GM18858 (cell line): ENCODE results near the gene GLB1L2.

Source experiments
- ATAC-seq: cut with Tn5 transposase; IDR thresholded peaks from one replicate; pipeline ENCODE4 v1.9.1; 2021; ENCODE audit not compliant: unreplicated experiment

GLB1L2 gene

DNA sequence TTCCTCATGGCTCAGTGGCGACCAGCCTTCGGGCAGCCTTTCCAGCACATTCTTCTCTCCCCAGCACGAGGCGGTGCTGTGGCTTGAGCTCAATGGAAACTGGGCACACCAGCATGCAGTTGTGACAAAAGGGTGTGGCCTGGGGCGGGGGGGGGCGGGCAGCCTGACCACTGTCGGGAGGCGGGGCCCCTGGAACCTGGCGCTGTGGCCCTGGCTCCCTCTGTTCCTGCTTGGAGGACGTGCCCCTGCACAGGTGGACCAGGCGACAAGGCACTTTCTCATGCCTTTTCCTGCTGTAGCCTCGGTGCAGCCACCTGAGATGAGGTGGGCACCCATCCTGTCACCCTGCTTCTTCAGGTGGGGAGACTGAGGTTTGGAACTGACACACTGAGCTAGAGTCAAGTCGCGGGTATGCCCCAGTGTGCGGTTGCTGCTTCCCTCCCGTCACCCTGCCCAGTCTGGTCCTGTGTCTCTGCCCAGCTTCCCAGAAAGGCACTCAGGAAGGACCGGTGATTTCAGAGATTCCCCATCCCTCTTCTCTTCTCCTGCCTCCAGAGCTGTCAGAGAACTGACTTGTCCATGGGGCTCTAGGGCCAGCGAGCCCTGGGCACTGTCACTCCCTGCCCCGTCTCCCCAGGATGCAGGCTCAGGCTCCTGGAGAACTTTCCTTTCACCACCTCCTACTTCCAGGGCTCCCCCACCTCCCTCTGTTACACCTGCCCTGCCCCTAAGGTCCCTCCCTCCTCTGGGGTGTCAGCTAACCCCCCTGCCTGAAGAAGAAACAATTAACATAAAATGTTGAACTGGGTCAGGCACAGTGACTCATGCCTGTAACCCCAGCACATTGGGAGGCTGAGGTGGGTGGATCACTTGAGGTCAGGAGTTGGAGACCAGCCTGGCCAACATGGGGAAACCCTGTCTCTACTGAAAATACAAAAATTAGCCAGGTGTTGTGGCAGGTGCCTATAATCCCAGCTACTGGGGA, 70.3 kb downstream of the GLB1L2 start:
- no peak for ATAC-seq

DNA sequence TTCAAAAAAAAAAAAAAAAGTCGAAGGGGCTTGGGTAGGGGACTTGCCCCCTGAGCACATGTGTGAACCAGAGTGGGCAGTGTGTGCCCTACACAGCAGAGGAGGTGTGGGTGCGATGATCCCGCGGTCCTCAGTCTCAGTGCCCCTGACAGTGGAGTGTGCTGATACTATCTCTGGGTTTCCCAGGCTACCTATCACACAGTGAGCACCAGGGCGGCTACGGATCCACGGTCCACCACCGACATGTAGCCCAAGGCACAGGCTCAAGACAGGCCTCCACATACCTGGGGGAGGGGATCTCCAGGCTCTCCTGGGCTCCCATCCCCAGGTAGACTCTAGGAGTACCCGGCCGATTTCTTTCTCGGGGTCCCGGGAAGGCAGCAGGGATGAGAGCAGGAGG, 71.1 kb downstream of the GLB1L2 start:
- no peak for ATAC-seq

DNA sequence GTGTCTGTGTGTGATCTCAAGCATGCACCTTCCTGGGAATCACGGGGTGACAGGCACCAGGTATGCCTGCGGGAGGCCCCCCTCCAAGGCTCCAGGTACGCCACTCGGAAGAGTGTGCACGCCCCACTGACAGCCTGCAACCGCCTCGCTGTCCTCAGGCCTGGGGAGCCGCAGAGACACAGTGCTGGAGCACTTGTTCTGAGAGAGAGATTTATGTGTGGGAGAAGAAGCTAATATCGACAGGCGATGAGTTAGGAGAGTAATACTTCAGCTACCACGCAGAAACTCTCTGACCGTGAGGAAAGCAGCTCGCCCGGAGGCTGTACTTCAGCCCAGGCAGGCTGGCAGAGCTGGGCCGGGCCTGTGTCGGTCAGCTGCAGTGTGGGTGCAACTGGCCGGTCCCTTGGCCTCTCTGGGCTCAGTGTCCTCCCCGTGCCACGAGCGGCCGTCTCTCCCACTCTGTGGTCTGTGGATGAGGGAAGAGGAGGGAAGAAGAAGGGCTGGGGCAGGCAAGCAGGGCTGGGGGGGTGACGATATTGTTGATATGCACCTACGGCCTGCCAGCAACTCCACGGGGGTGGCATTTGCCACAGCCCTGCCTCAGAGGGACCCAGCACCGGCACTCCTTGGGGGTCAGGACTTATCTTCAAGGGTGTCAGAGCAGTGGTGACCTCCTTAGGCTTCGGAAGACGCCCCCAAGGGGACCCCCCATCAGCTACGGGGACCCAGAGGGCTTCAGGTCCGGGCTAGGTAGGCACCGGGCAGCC, 73.0 kb downstream of the GLB1L2 start:
- no peak for ATAC-seq

DNA sequence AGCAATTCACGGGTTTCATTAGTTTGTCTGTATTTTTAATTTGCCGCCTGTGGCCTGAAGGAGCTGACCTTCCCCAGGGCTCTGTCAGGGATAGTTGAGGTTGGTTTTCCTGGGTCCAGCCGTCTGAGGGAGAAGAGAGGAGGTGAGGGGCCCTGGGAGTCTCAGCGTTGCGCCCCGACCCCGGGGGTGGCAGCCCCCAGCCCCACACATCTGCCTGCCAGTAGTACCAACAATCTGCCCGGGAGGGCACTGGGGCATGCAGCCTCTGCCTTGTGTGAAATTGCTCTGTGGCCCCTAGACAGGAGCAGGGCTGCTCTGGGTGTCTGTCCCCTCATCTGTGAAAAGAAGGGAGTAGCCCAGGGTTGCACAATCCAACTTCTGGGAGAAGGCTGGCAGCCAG, 73.6 kb downstream of the GLB1L2 start:
- ATAC-seq, result no peak

DNA sequence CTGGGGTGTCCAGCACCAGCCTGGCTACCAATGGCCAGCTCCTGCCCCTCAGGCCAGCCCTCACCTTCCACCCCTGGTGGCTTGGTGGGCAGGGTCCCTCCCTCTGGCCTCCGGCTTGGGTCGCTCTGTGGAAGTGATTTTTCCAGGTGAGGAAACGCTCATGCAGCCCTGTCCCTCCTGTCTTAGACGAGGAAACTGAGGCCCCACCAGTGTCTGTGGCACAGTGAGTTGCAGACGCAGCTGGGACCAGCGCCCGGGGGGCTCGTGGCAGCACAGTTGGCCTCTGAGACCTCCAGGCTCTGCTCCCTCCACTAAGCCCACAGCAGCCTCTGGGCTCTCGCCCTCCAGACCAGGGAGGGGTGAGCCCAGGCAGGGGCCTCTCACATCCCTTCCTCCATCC, 74.1 kb downstream of the GLB1L2 start:
- ATAC-seq, result no peak

DNA sequence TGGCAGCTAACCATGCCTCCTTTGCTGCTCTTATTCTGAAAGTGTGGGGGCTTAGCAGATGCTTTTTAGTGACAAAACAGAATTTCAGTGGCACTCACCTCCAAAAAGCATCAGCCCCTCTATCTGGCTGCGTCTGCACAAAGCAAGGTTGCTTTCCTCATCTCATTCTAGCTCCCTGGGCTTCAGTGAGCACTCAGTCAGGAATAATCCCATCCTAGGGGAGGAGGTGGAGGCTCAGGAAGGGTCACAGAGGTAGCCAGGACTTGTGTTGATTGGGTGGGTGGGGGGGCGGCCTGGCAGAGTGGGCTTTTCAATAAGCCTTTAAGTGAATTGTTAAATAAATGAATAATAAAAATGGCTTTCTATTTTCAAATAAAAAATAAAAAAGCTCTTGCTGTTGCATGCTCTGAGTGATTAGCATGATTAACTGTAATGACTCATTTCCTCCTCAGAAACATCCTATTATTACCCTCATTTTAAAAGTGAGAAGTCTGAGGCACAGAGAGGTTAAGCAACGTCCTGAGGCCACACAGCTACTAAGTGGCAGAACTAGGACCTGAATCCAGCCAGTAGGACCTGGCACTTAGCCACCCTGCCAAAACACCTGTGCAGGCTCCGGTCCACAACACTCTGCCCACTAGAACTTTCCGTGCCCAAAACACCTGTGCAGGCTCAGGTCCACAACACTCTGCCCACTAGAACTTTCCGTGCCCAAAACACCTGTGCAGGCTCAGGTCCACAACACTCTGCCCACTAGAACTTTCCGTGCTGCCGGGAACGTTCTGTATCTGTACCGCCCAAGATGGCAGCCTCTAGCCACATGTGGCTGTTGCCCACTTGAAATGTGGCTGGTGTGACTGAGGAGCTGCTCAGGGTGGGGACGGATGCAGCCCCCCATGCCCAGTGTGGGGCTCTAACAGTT, 74.7 kb downstream of the GLB1L2 start:
- ATAC-seq, result no peak

DNA sequence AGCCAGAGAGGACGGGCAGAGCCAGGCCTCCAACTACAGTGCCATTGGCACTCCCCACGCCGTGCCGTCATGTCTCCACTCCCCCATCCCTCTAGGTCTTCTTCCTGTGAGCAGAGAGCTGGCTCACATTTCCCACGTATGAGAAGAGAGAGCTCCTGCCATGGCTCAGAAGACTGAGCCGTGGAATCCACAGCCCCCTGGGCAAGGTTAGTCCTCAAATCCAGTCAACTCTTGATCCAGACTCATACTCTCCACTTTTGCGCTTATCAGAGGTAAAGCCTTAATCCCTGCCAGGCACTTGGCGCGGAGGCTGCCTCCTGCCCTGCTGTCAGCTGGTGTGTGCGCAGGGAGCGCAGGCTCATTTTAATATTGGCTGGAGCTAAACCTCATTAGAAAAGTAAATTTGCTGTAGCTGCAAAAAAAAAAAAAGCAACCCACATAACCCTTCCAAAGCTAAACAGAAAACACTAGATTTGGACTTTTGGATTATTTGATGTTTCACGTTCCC, 75.6 kb downstream of the GLB1L2 start:
- no peak for ATAC-seq

DNA sequence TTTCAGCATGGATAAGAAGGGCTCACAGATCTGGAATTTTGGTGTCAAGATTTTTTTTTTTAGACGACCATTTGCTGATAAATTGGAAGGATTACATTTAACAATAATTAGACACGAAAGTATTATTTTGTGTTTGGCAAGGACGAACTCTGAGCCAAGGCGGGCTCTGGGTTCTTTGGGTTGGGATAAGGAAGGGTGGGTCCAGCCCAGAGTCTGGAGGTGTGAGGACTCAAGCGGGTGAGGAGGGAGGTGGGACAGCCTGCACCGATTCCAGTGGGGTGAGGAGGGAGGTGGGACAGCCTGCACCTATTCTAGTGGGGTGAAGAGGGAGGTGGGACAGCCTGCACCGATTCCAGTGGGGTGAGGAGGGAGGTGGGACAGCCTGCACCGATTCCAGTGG, 76.1 kb downstream of the GLB1L2 start:
- no peak for ATAC-seq

DNA sequence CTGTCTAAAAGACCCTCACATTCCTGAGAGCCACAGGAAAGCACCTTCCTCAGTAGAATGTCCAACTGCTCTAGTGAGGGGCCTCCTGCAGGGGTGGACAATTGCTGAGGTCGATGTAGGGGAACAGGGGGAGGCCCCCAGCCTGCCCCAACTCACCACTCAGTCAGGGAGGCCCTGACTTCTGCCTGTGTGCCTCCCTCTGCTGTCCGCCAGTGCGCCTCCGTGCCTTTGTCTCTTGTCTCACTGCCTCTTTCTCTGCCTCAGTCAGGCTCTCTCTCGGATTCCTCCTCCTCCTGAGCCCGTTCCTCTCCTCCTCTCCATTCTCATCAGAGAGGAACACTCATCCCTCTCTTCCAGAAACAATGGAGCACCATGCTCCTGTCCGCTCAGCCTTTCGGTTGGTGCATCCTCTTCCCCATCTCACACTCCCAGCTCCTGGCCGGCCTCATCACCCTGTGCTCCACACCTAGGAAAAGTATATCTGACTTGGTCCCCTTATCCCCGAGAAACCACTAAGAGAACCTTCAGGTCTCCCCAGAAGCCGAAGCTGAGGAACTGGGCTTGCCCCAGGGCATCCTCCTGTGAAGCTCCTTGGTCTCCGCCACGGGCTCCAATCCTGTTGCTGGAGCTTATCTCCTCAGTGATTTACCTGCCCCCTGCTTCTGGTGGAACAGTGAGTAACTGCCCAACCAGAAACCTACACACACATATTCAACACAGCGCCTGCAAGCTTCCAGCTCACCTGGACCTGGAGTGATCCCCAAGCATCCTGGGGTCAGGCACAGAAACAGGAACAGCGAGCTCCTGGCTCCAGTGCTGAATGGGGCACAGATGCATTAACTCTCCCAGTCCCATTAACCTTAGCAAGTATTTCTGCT, 78.0 kb downstream of the GLB1L2 start:
- no peak for ATAC-seq

DNA sequence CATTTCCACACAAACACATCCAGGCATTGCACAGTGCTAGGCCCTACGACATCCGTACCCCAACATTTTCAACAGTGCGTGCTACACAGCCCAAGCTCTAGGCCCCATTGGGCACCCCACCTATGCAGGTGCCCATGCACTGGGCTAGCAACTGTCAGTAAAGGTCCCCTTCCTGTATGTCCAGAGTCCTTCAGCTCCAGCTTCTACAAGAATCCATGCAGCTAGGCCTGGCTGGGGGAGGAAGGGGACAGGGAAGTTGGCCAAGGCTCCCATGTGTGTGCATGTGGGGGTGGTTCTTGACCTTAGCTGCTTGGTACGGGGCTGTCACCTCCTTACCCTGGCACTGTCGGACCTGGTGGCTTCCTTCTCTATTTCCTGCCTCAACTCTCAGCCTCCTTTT, 79.0 kb downstream of the GLB1L2 start:
- ATAC-seq, result no peak

DNA sequence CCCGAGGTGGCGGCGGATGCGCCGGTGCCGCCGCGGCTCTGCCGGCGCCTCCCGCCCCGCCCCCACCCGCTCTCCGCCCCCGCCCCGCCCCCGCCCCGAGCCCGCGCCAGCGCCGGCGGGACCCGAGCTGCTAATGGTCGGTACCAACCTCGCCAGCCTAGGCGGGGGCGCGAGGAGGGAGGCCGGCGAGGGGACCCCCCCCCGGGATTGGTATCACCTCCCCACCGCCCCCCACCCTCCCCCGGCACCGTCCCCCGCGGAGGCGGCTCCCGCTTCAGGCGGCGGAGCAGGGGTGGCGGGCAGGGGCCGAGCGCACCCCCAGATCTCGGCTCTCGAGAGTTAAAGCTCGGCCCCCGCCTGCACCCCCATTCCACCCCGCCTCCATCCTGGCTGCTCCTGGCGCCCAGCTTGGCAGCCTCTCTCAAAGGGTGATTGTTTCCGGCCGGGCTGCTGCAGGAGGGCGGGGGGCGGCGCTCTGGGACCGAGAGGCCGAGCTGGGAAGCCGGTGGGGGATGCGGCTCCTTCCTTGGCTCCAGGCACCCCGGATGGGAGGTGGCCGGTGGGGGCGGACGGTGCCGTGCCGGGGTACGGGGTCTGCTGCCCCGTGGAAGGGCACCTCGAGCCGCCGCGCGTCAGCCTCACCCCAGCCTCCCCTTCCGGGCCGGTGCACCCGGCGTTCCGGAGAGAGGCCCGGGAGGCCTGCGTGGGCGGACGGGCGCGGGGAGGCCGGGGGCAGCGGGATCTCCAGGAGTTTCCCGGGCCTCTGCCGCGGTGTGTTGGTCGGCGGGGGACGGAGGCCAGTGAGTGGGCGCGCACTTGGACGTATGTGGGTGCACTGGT, 80.6 kb downstream of the GLB1L2 start, which contains the start of gene B3GAT1:
Gene B3GAT1 (minus strand): TSS at position 40 of the 840 bp plus-strand sequence. CDS start 24,583 bp downstream, outside the sequence.
- no peak for ATAC-seq

DNA sequence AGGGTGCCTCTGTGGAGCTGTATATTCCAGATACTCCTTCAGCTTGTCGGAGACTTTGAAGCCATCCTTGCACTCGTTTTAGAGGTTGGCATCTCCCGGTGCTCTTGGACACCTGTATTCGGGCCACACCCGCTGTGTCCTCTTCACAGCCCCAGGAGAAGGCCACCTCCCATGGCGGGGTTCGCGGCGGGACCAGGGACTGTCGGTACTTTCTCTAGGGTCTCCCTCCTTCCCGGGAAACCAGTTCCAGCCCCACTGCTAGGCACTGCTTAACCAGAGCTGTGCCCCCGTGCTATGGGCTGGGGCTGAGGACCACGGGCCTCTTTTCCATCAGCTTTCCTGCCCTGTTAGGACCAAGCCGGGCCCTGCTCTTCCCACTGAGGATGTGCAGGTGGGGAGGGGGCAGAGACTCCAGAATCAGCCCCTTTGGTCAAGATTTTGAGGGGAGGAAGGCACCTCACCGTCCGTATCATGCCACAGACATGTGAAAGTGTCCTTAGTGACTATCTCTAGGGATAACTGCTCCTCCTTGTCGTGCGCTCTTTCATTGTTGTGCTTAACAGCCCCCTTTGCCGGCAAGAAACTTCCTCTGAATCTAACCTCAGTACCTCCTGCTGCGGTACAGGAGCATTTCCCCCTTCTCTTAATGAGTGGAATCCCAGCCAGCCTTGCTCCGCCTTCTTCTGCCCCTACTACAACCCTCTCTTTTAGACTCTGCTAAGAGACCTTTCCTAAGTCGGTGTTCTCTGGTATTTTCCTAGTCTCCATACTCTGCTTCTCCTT, 81.4 kb downstream of the GLB1L2 start:
- no peak for ATAC-seq

DNA sequence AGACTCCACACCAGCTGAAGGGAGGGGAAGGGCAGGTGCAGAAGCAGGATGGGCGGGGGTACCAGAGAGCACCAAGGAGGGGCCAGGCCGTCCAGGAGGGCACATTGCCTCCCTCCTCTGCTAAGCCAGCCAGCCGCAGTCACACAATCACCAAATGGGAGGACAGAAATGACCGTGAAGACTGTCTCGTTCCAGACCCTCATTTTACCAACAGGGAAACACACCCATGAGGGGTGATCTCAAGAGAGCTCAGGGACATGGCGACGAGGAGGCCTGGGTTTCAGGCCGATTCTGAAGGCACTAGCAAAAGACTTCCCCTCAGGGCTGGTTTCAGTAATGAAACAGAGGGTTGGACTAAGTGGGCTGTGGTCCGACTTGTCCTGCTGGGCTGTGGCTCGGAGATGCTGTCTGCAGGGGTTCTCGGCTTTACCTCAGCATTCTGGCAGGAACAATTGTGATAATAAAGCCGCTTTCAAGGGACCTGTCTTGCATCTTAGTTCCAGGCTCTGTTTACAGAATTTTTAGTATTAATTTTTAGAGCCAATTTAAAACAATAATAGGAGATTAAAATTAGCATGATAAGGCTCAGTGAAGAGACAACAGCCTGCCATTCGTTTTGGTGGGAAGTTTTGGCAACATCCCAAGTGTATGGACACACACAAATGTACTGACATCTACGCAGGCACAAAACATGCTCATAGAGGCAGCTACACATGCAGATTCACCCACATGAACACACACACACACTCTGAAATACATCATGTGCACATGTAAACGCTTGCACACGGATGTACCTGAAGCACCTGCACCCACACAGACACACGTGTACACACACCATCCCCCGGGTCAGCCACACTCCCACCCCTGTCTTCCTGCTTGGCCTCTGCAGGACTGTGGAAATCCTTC, 82.3 kb downstream of the GLB1L2 start:
- no peak for ATAC-seq

DNA sequence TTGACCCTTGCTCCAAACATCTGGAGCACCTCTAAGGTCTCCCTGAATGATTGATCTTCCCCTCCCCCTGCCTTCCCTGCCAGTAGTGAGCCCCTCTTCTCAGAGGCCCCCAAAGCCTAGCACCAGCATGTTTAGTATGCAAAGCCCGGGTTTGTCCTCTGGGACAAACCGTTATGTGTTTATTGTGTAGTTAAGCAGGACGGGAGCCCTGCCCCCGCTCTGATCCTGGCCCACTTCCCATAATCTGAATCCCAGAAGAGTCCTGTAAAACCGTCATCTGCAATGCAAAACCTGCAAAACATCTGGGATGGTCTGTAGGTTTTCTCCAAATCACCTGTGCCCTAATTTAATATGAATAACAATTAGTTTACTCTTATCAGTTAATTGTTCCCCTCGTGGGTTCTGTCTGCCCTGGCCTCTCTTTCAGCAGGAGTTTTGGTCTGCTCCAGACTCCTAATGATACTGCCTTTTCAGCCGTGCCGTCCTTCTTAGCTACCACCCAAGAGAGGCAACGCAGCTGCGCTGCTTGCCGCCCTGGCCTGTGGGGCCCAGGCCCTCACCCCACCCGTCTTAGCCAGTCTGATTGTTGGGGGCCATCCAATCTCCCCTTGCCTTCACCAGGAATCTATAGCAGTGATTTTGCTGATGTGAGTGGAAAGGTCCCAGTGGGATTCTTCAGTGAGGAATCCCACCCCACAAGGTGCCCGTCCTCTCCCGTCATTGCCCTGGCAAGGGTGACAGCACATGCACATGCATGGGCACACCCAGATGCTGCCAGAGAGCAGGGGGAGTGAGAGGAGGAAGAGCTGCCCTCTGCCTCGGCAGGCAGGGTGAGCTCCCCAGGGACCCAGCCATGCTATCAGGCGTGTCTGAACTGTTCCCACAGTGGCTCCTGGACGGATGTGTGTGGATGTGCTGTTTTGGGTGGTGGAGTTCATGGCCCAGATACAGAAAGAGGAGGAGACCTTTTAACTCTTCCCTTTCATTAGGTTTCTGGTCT, 83.3 kb downstream of the GLB1L2 start:
- ATAC-seq, result no peak

DNA sequence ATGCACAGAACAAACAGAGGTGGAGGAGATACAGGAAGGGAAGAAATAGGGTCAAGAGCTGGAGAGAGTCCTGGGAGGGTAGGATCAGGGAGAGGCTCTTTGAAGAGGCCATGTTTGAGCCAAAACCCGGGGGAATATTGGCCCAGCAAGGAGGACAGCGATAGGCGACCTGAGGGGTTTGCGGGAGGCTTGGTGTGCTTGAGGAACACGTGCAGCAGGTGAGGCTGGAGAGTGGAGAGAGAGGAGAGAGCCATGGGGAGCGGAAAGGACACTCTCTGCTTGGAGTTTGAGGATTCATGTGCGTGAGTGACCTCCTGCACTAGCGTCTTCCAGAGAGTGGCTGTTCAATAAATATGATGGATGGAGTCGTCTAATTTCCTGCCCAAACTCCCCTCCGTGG, 84.9 kb downstream of the GLB1L2 start:
- no peak for ATAC-seq
